Measurements from ENCODE around the gene MMP28. TPM values are rescaled to one million over a fixed set of nuclear protein-coding genes. Genes with fewer than 3 reads are reported as not detected.

MMP28 gene
- polyA plus RNA-seq, 2 of the 4 experiments (the other 2 are of a cell fraction): 6.6 to 6.7 TPM

DNA sequence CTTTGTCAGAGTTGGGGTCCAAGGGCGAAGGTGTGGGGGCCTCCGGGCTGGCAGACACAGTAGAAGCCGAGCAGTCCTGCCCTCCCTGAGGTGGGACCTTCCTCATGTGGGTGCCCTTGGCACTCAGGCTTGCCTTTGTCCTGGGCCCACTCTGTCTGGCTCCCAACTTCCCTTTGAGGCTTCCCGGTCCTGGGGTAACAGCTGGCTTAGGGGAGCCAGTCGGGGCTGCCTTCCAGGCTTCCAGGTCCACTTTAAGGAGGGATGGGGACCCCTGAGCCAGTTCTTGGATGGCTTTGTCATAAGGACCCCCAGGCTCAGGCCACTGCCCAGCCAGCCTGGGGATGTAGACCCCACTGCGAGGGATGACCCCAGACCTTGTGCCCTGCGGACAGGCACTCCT lies 50.2 kb downstream of the MMP28 start:
- WGBS (ENCODE audit: missing lambda C conversion rate): 37% methylated on average over 5 of the region's 7 CpGs
- no peak for FAIRE-seq

DNA sequence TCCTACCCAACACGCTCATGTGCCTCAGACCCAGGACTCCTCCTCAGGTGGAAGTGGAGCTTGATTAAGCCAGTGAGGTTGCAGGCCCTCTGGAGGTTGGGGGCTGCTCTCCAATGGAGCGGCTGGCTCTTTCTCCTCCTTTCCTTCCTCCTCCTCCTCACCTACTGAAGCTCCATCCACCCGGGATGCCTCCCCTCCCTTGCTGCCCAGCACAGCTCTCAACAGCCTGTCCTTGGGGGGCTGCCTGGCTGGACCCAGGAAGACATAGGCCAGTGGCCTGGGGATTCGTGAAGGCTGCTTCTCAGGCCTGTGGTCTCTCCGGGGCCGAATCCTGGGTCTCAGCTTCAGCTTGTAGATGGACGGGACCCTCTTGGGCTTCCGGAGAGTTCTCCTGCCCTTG lies 50.6 kb downstream of the MMP28 start:
- no peaks in the 10 kb centered on the region for H3K9me3 ChIP-seq
- ChIA-PET CTCF (interaction anchor here (0.7 to 34.8 kb wide), 10 partner anchors 16 to 1863 kb away, joined by 3 to 1116 read pairs (median 8); partner anchors contain the start of genes C17orf50, RASL10B and SLFN12L), POLR2A (no interaction called here)
- no peak overlapping the region for H3K27ac ChIP-seq
- no peak for FAIRE-seq
- H3K4me2 ChIP-seq: no peak overlapping the region
- no peak overlapping the region for H3K4me3 ChIP-seq
- 49% methylated on average over 8 of the region's 8 CpGs for WGBS (ENCODE audit: missing lambda C conversion rate)
- TF ChIP-seq, protein P1, sequence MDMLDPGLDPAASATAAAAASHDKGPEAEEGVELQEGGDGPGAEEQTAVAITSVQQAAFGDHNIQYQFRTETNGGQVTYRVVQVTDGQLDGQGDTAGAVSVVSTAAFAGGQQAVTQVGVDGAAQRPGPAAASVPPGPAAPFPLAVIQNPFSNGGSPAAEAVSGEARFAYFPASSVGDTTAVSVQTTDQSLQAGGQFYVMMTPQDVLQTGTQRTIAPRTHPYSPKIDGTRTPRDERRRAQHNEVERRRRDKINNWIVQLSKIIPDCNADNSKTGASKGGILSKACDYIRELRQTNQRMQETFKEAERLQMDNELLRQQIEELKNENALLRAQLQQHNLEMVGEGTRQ (IDR thresholded peaks at IDR 0.05): no peak
- TF ChIP-seq CHD2 (IDR thresholded peaks at IDR 0.05; ENCODE audit: low read length, partially characterized antibody): no peak
- peaks cover 13% of the 10 kb centered on the region; the same call in 2 of the 3 replicates for H3K4me1 ChIP-seq
- no peak for DNase-seq (ENCODE audit: low read depth in 1 of 2, low spot score in 1 of 2)
- no peak for ATAC-seq

More for the DNA sequence above, 50.2 kb downstream of the MMP28 start:
- ATAC-seq (no peak), DNase-seq (ENCODE audit: low read depth in 1 of 2, low spot score in 1 of 2) (no peak)
- TF ChIP-seq EHF (CRISPR knock-in tag; IDR thresholded peaks at IDR 0.05): no peak
- no peak for TF ChIP-seq FOXS1 (CRISPR knock-in tag; IDR thresholded peaks at IDR 0.05)
- peaks cover 17% of the 10 kb centered on the region; the same call in 2 of the 3 replicates for H3K4me1 ChIP-seq
- no peak overlapping the region for H3K27ac ChIP-seq
- H3K4me3 ChIP-seq: no peak overlapping the region
- ChIA-PET CTCF (interaction anchor here (0.7 to 34.8 kb wide), 14 partner anchors 17 to 1863 kb away, joined by 3 to 1116 read pairs (median 8); partner anchors contain the start of genes C17orf50, RASL10B, SLFN12L and TAF15), POLR2A (no interaction called here)
- H3K9me3 ChIP-seq: no peaks in the 10 kb centered on the region
- no peak overlapping the region for H3K4me2 ChIP-seq

DNA sequence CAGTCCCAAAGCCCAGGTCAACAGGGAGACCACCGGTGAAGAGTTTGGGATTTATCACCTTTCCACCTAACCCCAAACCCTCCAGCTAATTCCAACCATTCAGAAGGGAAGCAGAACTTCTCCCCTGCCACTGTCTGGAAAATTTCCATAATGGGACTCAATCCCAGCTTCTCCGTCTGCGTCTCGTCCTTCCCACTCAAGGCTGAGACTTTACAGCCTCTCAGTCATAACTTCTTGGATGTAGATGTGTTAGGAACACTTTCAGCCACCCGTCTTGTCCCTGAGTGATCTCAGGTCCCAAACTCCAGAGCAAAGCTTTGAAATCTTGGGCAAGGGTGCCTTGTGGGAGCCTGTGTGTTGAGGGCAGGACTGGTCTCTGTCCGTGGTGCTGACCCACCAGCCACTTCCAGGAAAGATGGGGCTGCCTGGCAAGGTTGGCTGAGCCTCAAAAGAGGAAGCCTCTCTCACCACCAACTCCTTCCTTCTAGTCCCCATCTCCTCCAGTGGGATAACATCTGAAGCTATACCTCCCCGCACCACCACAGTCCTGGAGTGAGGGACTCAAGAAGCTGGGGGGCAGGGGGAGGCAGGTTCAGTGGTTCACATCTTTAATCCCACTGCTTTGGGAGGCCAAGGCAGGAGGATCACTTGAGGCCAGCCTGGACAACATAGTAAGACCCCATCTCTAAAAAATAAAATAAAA lies 51.7 kb downstream of the MMP28 start:
- ATAC-seq: no peak

More for the DNA sequence above, 51.7 kb downstream of the MMP28 start:
- H3K4me2 ChIP-seq: no peak overlapping the region
- POLR2A ChIA-PET: no interaction called here
- H3K27ac ChIP-seq: no peak overlapping the region
- no peaks in the 10 kb centered on the region for H3K9me3 ChIP-seq
- 65% methylated on average over 7 of the region's 7 CpGs for whole genome bisulfite sequencing (ENCODE audit: missing lambda C conversion rate)
- H3K4me1 ChIP-seq: peaks cover 10% of the 10 kb centered on the region; the same call in 1 of the 3 replicates
- no peak for FAIRE-seq
- TF ChIP-seq, protein P2, sequence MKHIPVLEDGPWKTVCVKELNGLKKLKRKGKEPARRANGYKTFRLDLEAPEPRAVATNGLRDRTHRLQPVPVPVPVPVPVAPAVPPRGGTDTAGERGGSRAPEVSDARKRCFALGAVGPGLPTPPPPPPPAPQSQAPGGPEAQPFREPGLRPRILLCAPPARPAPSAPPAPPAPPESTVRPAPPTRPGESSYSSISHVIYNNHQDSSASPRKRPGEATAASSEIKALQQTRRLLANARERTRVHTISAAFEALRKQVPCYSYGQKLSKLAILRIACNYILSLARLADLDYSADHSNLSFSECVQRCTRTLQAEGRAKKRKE (CRISPR knock-in tag; IDR thresholded peaks at IDR 0.05; ENCODE audit: low read depth): 0 out of 2 replicates have a peak, but pooled peaks have one; percentile 35
- TF ChIP-seq HOXB5 (CRISPR knock-in tag; IDR thresholded peaks at IDR 0.05) (0 out of 2 replicates have a peak, but pooled peaks have one; percentile 39), KDM5A (IDR thresholded peaks at IDR 0.05) (no peak), NFE2L2 (conservative IDR thresholded peaks at IDR 0.05; ENCODE audit: low read length) (no peak), EHMT2 (IDR thresholded peaks at IDR 0.05; ENCODE audit: low read depth) (peak; percentile 74; the same call in 1 of the 2 replicates)
- TF ChIP-seq, protein P3, sequence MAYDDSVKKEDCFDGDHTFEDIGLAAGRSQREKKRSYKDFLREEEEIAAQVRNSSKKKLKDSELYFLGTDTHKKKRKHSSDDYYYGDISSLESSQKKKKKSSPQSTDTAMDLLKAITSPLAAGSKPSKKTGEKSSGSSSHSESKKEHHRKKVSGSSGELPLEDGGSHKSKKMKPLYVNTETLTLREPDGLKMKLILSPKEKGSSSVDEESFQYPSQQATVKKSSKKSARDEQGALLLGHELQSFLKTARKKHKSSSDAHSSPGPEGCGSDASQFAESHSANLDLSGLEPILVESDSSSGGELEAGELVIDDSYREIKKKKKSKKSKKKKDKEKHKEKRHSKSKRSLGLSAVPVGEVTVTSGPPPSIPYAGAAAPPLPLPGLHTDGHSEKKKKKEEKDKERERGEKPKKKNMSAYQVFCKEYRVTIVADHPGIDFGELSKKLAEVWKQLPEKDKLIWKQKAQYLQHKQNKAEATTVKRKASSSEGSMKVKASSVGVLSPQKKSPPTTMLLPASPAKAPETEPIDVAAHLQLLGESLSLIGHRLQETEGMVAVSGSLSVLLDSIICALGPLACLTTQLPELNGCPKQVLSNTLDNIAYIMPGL (CRISPR knock-in tag; IDR thresholded peaks at IDR 0.05; ENCODE audit: borderline replicate concordance): no peak
- TF ChIP-seq, protein P4, sequence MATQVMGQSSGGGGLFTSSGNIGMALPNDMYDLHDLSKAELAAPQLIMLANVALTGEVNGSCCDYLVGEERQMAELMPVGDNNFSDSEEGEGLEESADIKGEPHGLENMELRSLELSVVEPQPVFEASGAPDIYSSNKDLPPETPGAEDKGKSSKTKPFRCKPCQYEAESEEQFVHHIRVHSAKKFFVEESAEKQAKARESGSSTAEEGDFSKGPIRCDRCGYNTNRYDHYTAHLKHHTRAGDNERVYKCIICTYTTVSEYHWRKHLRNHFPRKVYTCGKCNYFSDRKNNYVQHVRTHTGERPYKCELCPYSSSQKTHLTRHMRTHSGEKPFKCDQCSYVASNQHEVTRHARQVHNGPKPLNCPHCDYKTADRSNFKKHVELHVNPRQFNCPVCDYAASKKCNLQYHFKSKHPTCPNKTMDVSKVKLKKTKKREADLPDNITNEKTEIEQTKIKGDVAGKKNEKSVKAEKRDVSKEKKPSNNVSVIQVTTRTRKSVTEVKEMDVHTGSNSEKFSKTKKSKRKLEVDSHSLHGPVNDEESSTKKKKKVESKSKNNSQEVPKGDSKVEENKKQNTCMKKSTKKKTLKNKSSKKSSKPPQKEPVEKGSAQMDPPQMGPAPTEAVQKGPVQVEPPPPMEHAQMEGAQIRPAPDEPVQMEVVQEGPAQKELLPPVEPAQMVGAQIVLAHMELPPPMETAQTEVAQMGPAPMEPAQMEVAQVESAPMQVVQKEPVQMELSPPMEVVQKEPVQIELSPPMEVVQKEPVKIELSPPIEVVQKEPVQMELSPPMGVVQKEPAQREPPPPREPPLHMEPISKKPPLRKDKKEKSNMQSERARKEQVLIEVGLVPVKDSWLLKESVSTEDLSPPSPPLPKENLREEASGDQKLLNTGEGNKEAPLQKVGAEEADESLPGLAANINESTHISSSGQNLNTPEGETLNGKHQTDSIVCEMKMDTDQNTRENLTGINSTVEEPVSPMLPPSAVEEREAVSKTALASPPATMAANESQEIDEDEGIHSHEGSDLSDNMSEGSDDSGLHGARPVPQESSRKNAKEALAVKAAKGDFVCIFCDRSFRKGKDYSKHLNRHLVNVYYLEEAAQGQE (IDR thresholded peaks at IDR 0.05): peak; percentile 94
- CTCF ChIA-PET: interaction anchor here (0.6 to 34.8 kb wide), 10 partner anchors 15 to 206 kb away, joined by 3 to 1116 read pairs (median 8); partner anchors contain the start of genes C17orf50, RASL10B and SLFN12L
- no peak overlapping the region for H3K4me3 ChIP-seq
- peak in 1 of 2 experiments; percentile 49 for DNase-seq (ENCODE audit: low read depth in 1 of 2, low spot score in 1 of 2)

Data from A549 (cell line).